T-cell (primary cell): ENCODE data around the gene LAMB2. TPM values are rescaled to one million over a fixed set of nuclear protein-coding genes. Genes with fewer than 3 reads are reported as not detected.

Source experiments
- ATAC-seq, 4 experiments: fragments of 200-7000 bp in 3 of 4; fragments of 150-1000 bp in 1 of 4; cut with Tn5 transposase; replicated peaks in 1 of 4; 1 replicate in 3 of 4; 2 replicates in 1 of 4; pipeline ENCODE4 v1.10.0; 2021; ENCODE audit warnings: moderate library complexity in 3 of 4, mild to moderate bottlenecking in 2 of 4, moderate number of reproducible peaks in 1 of 4
- CTCF ChIA-PET, 2 donors: fragments of 300-600 bp; sonication (Branson Sonifier 250); formaldehyde crosslinking; loops; one replicate each; lab custom pipeline; 2022; ENCODE audit warnings: antibody characterized with exemption in 2 of 2; lab: Charles Lee
- POLR2A ChIA-PET, 2 donors: fragments of 300-600 bp; sonication (Branson Sonifier 250); formaldehyde crosslinking; loops; one replicate each; lab custom pipeline; 2022; ENCODE audit warnings: antibody characterized with exemption in 2 of 2; lab: Charles Lee
- DNase-seq, 35 experiments: peaks; one replicate each; pipeline versions ENCODE4 v3.0.0 to v3.0.0-alpha.2; 2013 to 2023
- H3K27ac ChIP-seq: one replicate; pipeline ENCODE4 v1.5.1; 2013; ENCODE audit warnings: low read length
- H3K27me3 ChIP-seq, 2 experiments: replicated peaks in 1 of 2; 1 replicate in 1 of 2; 2 replicates in 1 of 2; pipeline versions ENCODE4 v1.6.1 to v1.7.0; 2013; ENCODE audit warnings: low read length in 1 of 2, mixed read lengths in 1 of 2; ENCODE audit not compliant: control insufficient read depth in 2 of 2, insufficient read depth in 2 of 2; ENCODE audit errors: extremely low read depth in 1 of 2
- H3K36me3 ChIP-seq, 2 donors: 1 replicate in 1 of 2; 2 replicates in 1 of 2; pipeline versions ENCODE4 v1.6.1 to v1.7.0; 2013; ENCODE audit warnings: low read length in 1 of 2; ENCODE audit not compliant: control insufficient read depth in 2 of 2, insufficient read depth in 1 of 2; ENCODE audit errors: extremely low read depth in 1 of 2
- H3K4me1 ChIP-seq, 2 experiments: 1 replicate in 1 of 2; 2 replicates in 1 of 2; pipeline versions ENCODE4 v1.6.1 to v1.7.0; 2013; ENCODE audit warnings: low read length in 2 of 2, mixed read lengths in 1 of 2; ENCODE audit not compliant: insufficient read depth in 2 of 2, control insufficient read depth in 1 of 2; ENCODE audit errors: extremely low read depth in 1 of 2
- H3K4me3 ChIP-seq, 2 donors: 1 replicate in 1 of 2; 2 replicates in 1 of 2; pipeline versions ENCODE4 v1.5.1 to v1.7.0; 2013; ENCODE audit warnings: mild to moderate bottlenecking in 2 of 2, low read length in 1 of 2, moderate library complexity in 1 of 2; ENCODE audit not compliant: control insufficient read depth in 1 of 2; ENCODE audit errors: extremely low read depth in 1 of 2
- H3K9me3 ChIP-seq: 2 replicates; pipeline ENCODE4 v1.7.0; 2013
- H3K27ac Mint-ChIP-seq, 2 donors: one replicate each; pipeline ENCODE4 v1.8.0; 2020 to 2021; ENCODE audit warnings: mild to moderate bottlenecking in 2 of 2, mixed read lengths in 2 of 2
- H3K27me3 Mint-ChIP-seq, 2 donors: one replicate each; pipeline ENCODE4 v1.8.0; 2021 to 2022; ENCODE audit warnings: mixed read lengths in 2 of 2
- H3K36me3 Mint-ChIP-seq: one replicate; pipeline ENCODE4 v1.8.0; 2021; ENCODE audit warnings: mixed read lengths
- H3K4me1 Mint-ChIP-seq, 3 donors: one replicate each; pipeline ENCODE4 v1.8.0; 2020 to 2022; ENCODE audit warnings: mixed read lengths in 3 of 3, mild to moderate bottlenecking in 1 of 3
- H3K4me3 Mint-ChIP-seq, 3 donors: one replicate each; pipeline ENCODE4 v1.8.0; 2020 to 2022; ENCODE audit warnings: mild to moderate bottlenecking in 3 of 3, mixed read lengths in 3 of 3, moderate library complexity in 3 of 3
- H3K9me3 Mint-ChIP-seq, 3 donors: one replicate each; pipeline ENCODE4 v1.8.0; 2020 to 2022; ENCODE audit warnings: mixed read lengths in 3 of 3
- WGBS: methylation state at CpG from one replicate; pipeline ENCODE4 v1.1.5; 2013; ENCODE audit warnings: missing lambda C conversion rate; ENCODE audit not compliant: insufficient coverage; 5-methylcytosine and 5-hydroxymethylcytosine counted together
- total RNA-seq, 35 experiments: library from RNA in 6 of 35; stranded (reverse) in 6 of 35; fragments of 120-200 nt in 1 of 35; gene quantifications; one replicate each; pipeline versions ENCODE4 v1.2.1 to v1.2.4 and lab custom pipeline; 2013 to 2026

LAMB2 gene
- total RNA-seq = 1 to 10 TPM in 3 of 5 donors, under 1 TPM in 2; 0.25 to 3.7 (median 2.1) TPM
- 1.1 TPM for total RNA-seq (2013)
- 0 to 2.3 (median 0.16) reads per million in 29 experiments for total RNA-seq (lab: John Stamatoyannopoulos, UW)

DNA sequence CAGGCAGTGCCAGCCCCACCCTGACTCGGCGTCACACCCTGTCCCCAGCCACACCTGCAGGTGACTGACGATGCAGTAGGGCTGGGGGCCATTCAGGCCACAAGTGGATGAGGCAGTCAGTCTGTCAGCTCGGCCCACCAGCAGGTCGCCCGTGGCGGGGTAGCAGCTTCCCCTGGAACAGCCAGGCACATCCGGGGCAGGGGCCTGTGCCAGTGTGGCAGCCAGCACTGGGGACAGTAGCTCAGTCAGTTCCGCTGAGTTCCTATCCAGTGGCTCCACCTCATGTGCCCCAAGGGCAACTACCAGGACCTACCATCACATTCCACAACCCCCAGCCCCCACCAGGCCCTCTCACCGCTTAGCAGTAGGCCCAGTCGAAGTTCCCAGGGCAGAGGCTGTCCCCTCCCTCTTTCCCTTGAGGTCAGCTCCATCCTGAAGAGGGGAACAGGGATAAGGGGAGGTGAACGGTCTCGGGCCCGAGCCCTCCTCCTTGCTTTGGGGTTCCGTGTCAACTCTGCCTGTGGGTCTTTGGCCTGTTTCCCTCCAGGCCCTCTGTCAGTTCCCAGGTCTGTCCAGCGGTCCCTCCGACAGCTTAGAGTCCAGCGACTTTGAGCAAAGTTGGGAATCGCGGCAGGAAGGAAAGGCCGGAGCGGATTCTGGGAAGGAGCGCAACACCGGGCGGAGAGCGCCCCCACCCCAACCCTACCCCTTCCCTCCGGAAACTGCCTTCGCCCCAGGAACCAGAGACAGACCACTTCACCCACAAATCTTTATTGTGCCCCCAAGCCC, at the start of gene LAMB2:
Gene LAMB2 (minus strand): TSS at position 614 of the 789 bp plus-strand sequence. CDS start 183 bp downstream, at position 431.
- Histone ChIP-seq H3K9me3 (no peaks in the 10 kb centered on the region), H3K36me3 (no peaks in the 10 kb centered on the region), H3K4me3 (no peak within 1 kb of the TSS), H3K27me3 (peaks cover 0 to 50% of the 10 kb centered on the region in 2 experiments), H3K27ac (no peak within 1 kb of the TSS), H3K4me1 (peaks cover 0 to 6% of the 10 kb centered on the region in 2 experiments)
- Mint-ChIP-seq H3K27me3 (peaks cover 6 to 38% of the 10 kb centered on the region in 2 donors), H3K4me3 (peak within 1 kb of the TSS in 1 of 3 donors; percentile 44), H3K4me1 (peaks cover 0 to 4% (median 2%) of the 10 kb centered on the region in 3 donors), H3K36me3 (no peaks in the 10 kb centered on the region), H3K27ac (peak within 1 kb of the TSS in 1 of 2 donors; percentile 23), H3K9me3 (no peaks in the 10 kb centered on the region)
- ChIA-PET POLR2A (no interaction called here), CTCF (interaction anchor here (0.6 to 1.0 kb wide), 2 partner anchors 38 to 145 kb away, joined by 3 read pairs; no protein-coding TSS in a partner anchor)
- ATAC-seq (peak in 1 of 4 experiments; percentile 53), DNase-seq (peak in 1 of 35 experiments; percentile 6)
- WGBS = 72% methylated on average over 16 of the region's 28 CpGs

DNA sequence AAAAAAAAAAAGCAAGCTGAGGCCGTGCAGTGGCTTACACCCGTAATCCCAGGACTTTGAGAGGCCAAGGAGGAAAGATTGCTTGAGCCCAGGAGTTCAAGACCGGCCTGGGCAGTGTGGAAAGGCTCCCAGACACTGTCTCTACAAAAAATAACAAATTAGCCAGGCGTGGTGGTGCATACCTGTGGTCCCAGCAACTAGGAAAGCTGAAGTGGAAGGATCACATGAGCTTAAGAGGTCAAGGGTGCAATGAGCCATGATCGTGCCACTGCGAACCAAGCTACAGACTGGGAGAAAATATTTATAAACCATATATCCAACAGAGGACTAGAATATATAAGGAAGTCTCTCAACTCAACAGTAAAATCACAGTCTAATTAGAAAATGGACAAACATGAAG, 48.5 kb upstream of the LAMB2 start:
- H3K4me1 Mint-ChIP-seq = no peaks in the 10 kb centered on the region
- POLR2A ChIA-PET = interaction anchor here in 1 of 2 donors (0.6 kb wide), 1 partner anchor 1839 kb away, joined by 4 read pairs; no protein-coding TSS in a partner anchor

DNA sequence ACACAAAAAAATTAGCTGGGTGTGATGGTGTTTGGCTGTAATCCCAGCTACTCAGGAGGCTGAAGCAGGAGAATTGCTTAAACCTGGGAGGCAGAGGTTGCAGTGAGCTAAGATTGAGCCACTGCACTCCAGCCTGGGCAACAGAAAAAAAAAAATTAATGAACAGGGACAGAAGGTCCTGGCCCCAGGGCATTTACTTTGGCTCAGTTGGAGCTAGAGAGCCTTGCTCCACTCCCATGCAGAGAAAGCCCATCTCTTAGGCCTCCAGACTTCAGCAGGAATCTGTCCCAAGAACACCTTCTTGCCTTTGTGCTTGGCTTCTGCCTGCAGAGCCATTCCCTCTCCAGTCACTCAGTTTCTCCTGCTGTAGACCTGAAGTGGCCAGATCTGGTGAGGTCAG, 47.3 kb upstream of the LAMB2 start:
- Histone ChIP-seq H3K4me1 (no peaks in the 10 kb centered on the region), H3K36me3 (peaks cover 0 to 3% of the 10 kb centered on the region in 2 donors), H3K27me3 (peaks cover 0 to 27% of the 10 kb centered on the region in 2 experiments), H3K27ac (no peak overlapping the region), H3K9me3 (no peaks in the 10 kb centered on the region), H3K4me3 (no peak overlapping the region)
- Mint-ChIP-seq H3K4me1 (no peaks in the 10 kb centered on the region), H3K27me3 (peaks cover 9 to 12% of the 10 kb centered on the region in 2 donors), H3K9me3 (no peaks in the 10 kb centered on the region), H3K36me3 (no peaks in the 10 kb centered on the region), H3K4me3 (no peak overlapping the region), H3K27ac (no peak overlapping the region)
- ChIA-PET POLR2A (no interaction called here), CTCF (interaction anchor here in 1 of 2 donors (0.7 kb wide), 1 partner anchor 447 kb away, joined by 6 read pairs; no protein-coding TSS in a partner anchor)
- DNase-seq (no peak), ATAC-seq (no peak)

More for the DNA sequence above, 48.5 kb upstream of the LAMB2 start:
- DNase-seq (no peak), ATAC-seq (no peak)
- Histone ChIP-seq H3K4me1 (no peaks in the 10 kb centered on the region), H3K27ac (no peak overlapping the region), H3K4me3 (no peak overlapping the region), H3K36me3 (no peaks in the 10 kb centered on the region), H3K9me3 (no peaks in the 10 kb centered on the region), H3K27me3 (peaks cover 0 to 25% of the 10 kb centered on the region in 2 experiments)
- CTCF ChIA-PET = interaction anchor here (0.6 to 0.7 kb wide), 3 partner anchors 116 to 196 kb away, joined by 3 to 4 read pairs (median 3); no protein-coding TSS in a partner anchor
- WGBS = no CpG with 5 or more reads among the region's 6 CpGs
- Mint-ChIP-seq H3K27me3 (peaks cover 9 to 12% of the 10 kb centered on the region in 2 donors), H3K9me3 (no peaks in the 10 kb centered on the region), H3K36me3 (no peaks in the 10 kb centered on the region), H3K27ac (no peak overlapping the region), H3K4me3 (no peak overlapping the region)

DNA sequence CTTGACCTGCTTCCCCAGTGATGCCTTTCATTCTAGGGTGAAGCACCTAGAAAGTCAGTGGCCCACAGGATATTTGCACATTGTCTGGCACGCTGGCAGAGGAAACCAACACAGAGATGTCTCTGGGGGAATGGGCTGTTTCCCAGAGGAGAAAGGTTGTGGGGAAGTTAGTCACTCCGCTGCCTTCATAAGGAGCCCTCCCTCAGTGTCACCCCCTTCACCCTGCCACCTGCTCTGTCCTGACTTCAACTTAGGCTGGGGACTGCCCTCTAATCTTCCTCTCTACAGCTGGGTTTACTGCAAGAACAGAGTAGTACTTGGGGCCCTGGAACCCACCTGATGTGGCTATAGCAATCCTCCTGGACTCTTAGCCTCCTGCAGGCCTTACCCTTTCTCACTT, 44.2 kb upstream of the LAMB2 start:
- ChIA-PET CTCF (no interaction called here), POLR2A (no interaction called here)
- peaks cover 0 to 32% of the 10 kb centered on the region in 2 experiments for H3K27me3 ChIP-seq
- DNase-seq = no peak
- no CpG with 5 or more reads among the region's 2 CpGs for WGBS
- ATAC-seq = no peak
- Mint-ChIP-seq H3K36me3 (no peaks in the 10 kb centered on the region), H3K9me3 (no peaks in the 10 kb centered on the region), H3K27me3 (peaks cover 9 to 13% of the 10 kb centered on the region in 2 donors), H3K27ac (no peak overlapping the region), H3K4me1 (peaks cover 2 to 7% (median 2%) of the 10 kb centered on the region in 3 donors), H3K4me3 (no peak overlapping the region)
- no peak overlapping the region for H3K27ac ChIP-seq
- no peaks in the 10 kb centered on the region for H3K9me3 ChIP-seq
- H3K36me3 ChIP-seq = peaks cover 0 to 15% of the 10 kb centered on the region in 2 donors
- no peak overlapping the region for H3K4me3 ChIP-seq
- H3K4me1 ChIP-seq = peaks cover 0 to 9% of the 10 kb centered on the region in 2 experiments

DNA sequence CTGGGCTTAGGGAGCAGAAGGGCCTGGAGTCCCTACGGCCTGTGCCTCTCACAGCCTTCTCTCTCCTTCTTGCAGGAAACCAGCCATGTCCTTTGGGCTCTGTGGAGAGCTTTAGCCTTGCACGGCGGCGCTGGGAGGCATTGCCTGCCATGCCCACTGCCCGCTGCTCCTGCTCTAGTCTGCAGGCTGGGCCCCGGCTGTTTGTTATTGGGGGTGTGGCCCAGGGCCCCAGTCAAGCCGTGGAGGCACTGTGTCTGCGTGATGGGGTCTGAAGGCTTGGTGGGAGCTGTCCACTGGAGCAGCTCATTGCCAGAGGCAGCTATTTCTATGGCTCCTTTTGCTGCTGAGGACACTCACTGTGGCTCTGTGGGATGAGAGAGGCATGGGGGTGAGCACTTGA, 42.7 kb upstream of the LAMB2 start:
- H3K36me3 ChIP-seq = peaks cover 0 to 15% of the 10 kb centered on the region in 2 donors
- Mint-ChIP-seq H3K4me3 (no peak overlapping the region), H3K9me3 (no peaks in the 10 kb centered on the region), H3K27me3 (peaks cover 9 to 14% of the 10 kb centered on the region in 2 donors), H3K27ac (no peak overlapping the region), H3K4me1 (peaks cover 12 to 18% (median 12%) of the 10 kb centered on the region in 3 donors), H3K36me3 (no peaks in the 10 kb centered on the region)
- H3K27ac ChIP-seq = no peak overlapping the region
- peaks cover 3 to 24% of the 10 kb centered on the region in 2 experiments for H3K4me1 ChIP-seq
- DNase-seq (no peak), ATAC-seq (no peak)
- CTCF ChIA-PET = no interaction called here
- peaks cover 0 to 34% of the 10 kb centered on the region in 2 experiments for H3K27me3 ChIP-seq
- POLR2A ChIA-PET = no interaction called here
- H3K4me3 ChIP-seq = no peak overlapping the region
- WGBS = 88% methylated on average over 7 of the region's 8 CpGs
- no peaks in the 10 kb centered on the region for H3K9me3 ChIP-seq

DNA sequence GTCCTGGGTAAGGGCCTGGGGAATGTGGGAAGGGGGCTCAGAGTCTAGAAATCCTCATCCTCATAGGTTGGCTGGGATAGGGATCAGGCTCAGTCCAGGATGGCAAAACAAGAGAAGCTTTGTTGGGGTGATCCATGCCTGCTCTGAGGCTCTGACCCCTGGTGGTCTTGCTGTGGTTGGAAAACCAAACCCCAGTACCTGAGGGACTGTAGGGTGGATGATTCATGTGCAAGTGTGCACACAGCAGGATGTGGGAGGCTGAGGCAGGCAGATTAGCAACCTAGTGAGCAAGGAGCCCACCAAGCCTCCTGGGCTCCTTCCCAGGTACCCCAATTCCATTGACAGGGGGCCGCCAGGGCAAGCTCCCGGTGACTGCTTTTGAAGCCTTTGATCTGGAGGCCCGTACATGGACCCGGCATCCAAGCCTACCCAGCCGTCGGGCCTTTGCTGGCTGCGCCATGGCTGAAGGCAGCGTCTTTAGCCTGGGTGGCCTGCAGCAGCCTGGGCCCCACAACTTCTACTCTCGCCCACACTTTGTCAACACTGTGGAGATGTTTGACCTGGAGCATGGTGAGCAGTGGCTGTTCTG, 41.6 kb upstream of the LAMB2 start:
- H3K4me1 ChIP-seq = peaks cover 3 to 28% of the 10 kb centered on the region in 2 experiments
- WGBS = 90% methylated on average over 2 of the region's 9 CpGs
- no peaks in the 10 kb centered on the region for H3K36me3 Mint-ChIP-seq
- no peak for ATAC-seq
- ChIA-PET POLR2A (no interaction called here), CTCF (no interaction called here)
- no peaks in the 10 kb centered on the region for H3K9me3 Mint-ChIP-seq
- DNase-seq = no peak
- no peaks in the 10 kb centered on the region for H3K9me3 ChIP-seq
- no peak overlapping the region for H3K27ac Mint-ChIP-seq
- H3K27me3 ChIP-seq = peaks cover 0 to 25% of the 10 kb centered on the region in 2 experiments
- peaks cover 18 to 23% (median 23%) of the 10 kb centered on the region in 3 donors for H3K4me1 Mint-ChIP-seq
- no peak overlapping the region for H3K27ac ChIP-seq
- H3K4me3 ChIP-seq = no peak overlapping the region
- H3K36me3 ChIP-seq = peaks cover 0 to 15% of the 10 kb centered on the region in 2 donors
- H3K27me3 Mint-ChIP-seq = peaks cover 7 to 9% of the 10 kb centered on the region in 2 donors
- H3K4me3 Mint-ChIP-seq = no peak overlapping the region
